Thyroid gland (tissue), 4 donors: ENCODE results near the gene PAX5.

ENCODE experiments used
- POLR2A ChIP-seq, 2 donors: fragments of 450-650 bp; IDR thresholded peaks; one replicate each; pipeline ENCODE4 v1.6.1; 2017; ENCODE audit warnings: antibody characterized with exemption in 2 of 2, mild to moderate bottlenecking in 2 of 2, moderate library complexity in 1 of 2
- TF ChIP-seq, protein P1 (sequence below), 6 experiments: fragments of 200-600 bp in 3 of 6; fragments of 450-650 bp in 3 of 6; sonication (generic) in 3 of 6; IDR thresholded peaks; one replicate each; pipeline ENCODE4 v1.5.1; 2016 to 2019; ENCODE audit warnings: antibody characterized with exemption in 6 of 6, mild to moderate bottlenecking in 2 of 6, inconsistent platforms in 1 of 6, moderate library complexity in 1 of 6

- TF ChIP-seq, protein P1, sequence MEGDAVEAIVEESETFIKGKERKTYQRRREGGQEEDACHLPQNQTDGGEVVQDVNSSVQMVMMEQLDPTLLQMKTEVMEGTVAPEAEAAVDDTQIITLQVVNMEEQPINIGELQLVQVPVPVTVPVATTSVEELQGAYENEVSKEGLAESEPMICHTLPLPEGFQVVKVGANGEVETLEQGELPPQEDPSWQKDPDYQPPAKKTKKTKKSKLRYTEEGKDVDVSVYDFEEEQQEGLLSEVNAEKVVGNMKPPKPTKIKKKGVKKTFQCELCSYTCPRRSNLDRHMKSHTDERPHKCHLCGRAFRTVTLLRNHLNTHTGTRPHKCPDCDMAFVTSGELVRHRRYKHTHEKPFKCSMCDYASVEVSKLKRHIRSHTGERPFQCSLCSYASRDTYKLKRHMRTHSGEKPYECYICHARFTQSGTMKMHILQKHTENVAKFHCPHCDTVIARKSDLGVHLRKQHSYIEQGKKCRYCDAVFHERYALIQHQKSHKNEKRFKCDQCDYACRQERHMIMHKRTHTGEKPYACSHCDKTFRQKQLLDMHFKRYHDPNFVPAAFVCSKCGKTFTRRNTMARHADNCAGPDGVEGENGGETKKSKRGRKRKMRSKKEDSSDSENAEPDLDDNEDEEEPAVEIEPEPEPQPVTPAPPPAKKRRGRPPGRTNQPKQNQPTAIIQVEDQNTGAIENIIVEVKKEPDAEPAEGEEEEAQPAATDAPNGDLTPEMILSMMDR (IDR thresholded peaks at IDR 0.05), result no peak
- TF ChIP-seq POLR2A (IDR thresholded peaks at IDR 0.05), result no peak
Measured at GRCh38 chr9:36905101-36906066, 128.7 kb downstream of the PAX5 start.
